K562 (cell line): Measurements from ENCODE around the gene EMILIN3. TPM values are rescaled to one million over a fixed set of nuclear protein-coding genes. Genes with fewer than 3 reads are reported as not detected.

ENCODE experiments used
- ATAC-seq: fragments of 200-7000 bp; cut with Tn5 transposase; 3 replicates; pipeline ENCODE4 v1.9.1; 2020; ENCODE audit warnings: moderate library complexity
- BruUV-seq: library from RNA; stranded (reverse); fragments of 400-500 nt; replicated peaks from 2 replicates; lab custom pipeline; 2021; lab: Mats Ljungman, UMichigan
- CTCF ChIA-PET: fragments of 300-600 bp; formaldehyde crosslinking; extraction: SDS; loops from one replicate; lab custom pipeline; 2021; ENCODE audit warnings: low intra/inter-chr PET ratio; lab: Yijun Ruan, JAX
- POLR2A ChIA-PET: fragments of 300-600, 350-650 bp; sonication (Branson Sonifier 250); formaldehyde crosslinking; extraction: SDS; loops from one replicate; lab custom pipeline; 2021; ENCODE audit warnings: antibody characterized with exemption, inconsistent platforms; lab: Yijun Ruan, JAX
- DNase-seq, 4 experiments: peaks; one replicate each; pipeline versions ENCODE4 v3.0.0 to v3.0.0-alpha.2; 2011 to 2018; ENCODE audit warnings: low spot score in 3 of 4, mixed read lengths in 3 of 4; ENCODE audit errors: extremely low read depth in 1 of 4
- FAIRE-seq: peaks from 2 replicates; lab custom pipeline; 2011; peaks lifted over from hg19 to GRCh38; lab: Jason Lieb, UNC
- H2AFZ ChIP-seq: 2 replicates; pipeline ENCODE4 v1.6.0; 2011; ENCODE audit warnings: low read depth, low read length, control low read depth, inconsistent platforms
- H3K27ac ChIP-seq: fragments of 200-600 bp; 3 replicates; pipeline ENCODE4 v1.8.0; 2011; ENCODE audit warnings: low read depth, mild to moderate bottlenecking, control low read depth, inconsistent platforms, low read length, moderate library complexity, mixed read lengths; ENCODE audit errors: extremely low read depth
- H3K27me3 ChIP-seq, 2 experiments: fragments of 300-600 bp in 1 of 2; 2 replicates in 1 of 2; 3 replicates in 1 of 2; pipeline versions ENCODE4 v1.6.0 to v1.8.0; 2011; ENCODE audit warnings: inconsistent platforms in 2 of 2, low read length in 2 of 2, mild to moderate bottlenecking in 1 of 2, mixed read lengths in 1 of 2, moderate library complexity in 1 of 2; ENCODE audit not compliant: control insufficient read depth in 2 of 2, insufficient read depth in 2 of 2
- H3K36me3 ChIP-seq: fragments of 300-600 bp; 3 replicates; pipeline ENCODE4 v1.8.0; 2011; ENCODE audit warnings: mild to moderate bottlenecking, low read length, inconsistent platforms; ENCODE audit not compliant: control insufficient read depth, insufficient read depth
- H3K4me1 ChIP-seq, 2 experiments: fragments of 200-600 bp in 1 of 2; replicated peaks in 1 of 2; 2 replicates in 1 of 2; 3 replicates in 1 of 2; pipeline versions ENCODE4 v1.5.1 to v1.8.0; 2011; ENCODE audit warnings: inconsistent platforms in 2 of 2, low read length in 2 of 2, mild to moderate bottlenecking in 1 of 2, mixed read lengths in 1 of 2, moderate library complexity in 1 of 2; ENCODE audit not compliant: control insufficient read depth in 2 of 2, insufficient read depth in 2 of 2
- H3K4me2 ChIP-seq: 2 replicates; pipeline ENCODE4 v1.6.1; 2011; ENCODE audit warnings: low read length, control low read depth, inconsistent platforms, mixed read lengths; ENCODE audit not compliant: insufficient read depth
- H3K4me3 ChIP-seq: fragments of 200-600 bp; sonication (generic), shearing (Covaris generic); 2 replicates; pipeline ENCODE4 v1.5.1; 2016; ENCODE audit warnings: control low read depth, inconsistent platforms
- H3K79me2 ChIP-seq: fragments of 200-600 bp; 3 replicates; pipeline ENCODE4 v1.8.0; 2011; ENCODE audit warnings: low read length, inconsistent platforms; ENCODE audit not compliant: control insufficient read depth, insufficient read depth
- H3K9ac ChIP-seq, 2 experiments: 2 replicates each; pipeline versions ENCODE4 v1.6.0 to v1.6.1; 2011; ENCODE audit warnings: low read depth in 2 of 2, low read length in 2 of 2, control low read depth in 1 of 2, inconsistent platforms in 1 of 2, mild to moderate bottlenecking in 1 of 2, mixed read lengths in 1 of 2; ENCODE audit not compliant: insufficient read depth in 1 of 2
- H3K9me1 ChIP-seq: one replicate; pipeline ENCODE4 v1.6.0; 2011; ENCODE audit warnings: inconsistent platforms, mild to moderate bottlenecking, low read length, moderate library complexity; ENCODE audit not compliant: control insufficient read depth, insufficient read depth
- H3K9me3 ChIP-seq: replicated peaks from 2 replicates; pipeline ENCODE4 v1.5.1; 2011; ENCODE audit warnings: low read depth, low read length, inconsistent platforms; ENCODE audit not compliant: control insufficient read depth, insufficient read depth
- H4K20me1 ChIP-seq: replicated peaks from 2 replicates; pipeline ENCODE4 v1.6.1; 2011; ENCODE audit warnings: low read length, inconsistent platforms, mixed read lengths; ENCODE audit not compliant: control insufficient read depth, insufficient read depth
- CHD2 ChIP-seq: IDR thresholded peaks from 2 replicates; pipeline ENCODE4 v1.6.1; 2011; ENCODE audit warnings: low read depth, low read length
- DDX20 ChIP-seq: fragments of 450-650 bp; IDR thresholded peaks from 2 replicates; pipeline ENCODE4 v1.6.1; 2016; ENCODE audit warnings: missing genetic modification characterization, low read depth, mild to moderate bottlenecking, missing compliant biosample characterization, moderate library complexity
- E2F3 ChIP-seq: fragments of 250-450 bp; sonication (Bioruptor Pico); IDR thresholded peaks from 2 replicates; pipeline ENCODE4 v1.4.0; 2020; ENCODE audit warnings: mild to moderate bottlenecking
- HIVEP1 ChIP-seq: fragments of 250-450 bp; sonication (Bioruptor Pico); IDR thresholded peaks from 2 replicates; pipeline ENCODE4 v1.4.0; 2020; ENCODE audit warnings: mild to moderate bottlenecking
- IRF1 ChIP-seq: sonication (generic); formaldehyde crosslinking; IDR thresholded peaks from 2 replicates; pipeline ENCODE4 v1.8.0; 2022; ENCODE audit warnings: missing genetic modification reagents, mild to moderate bottlenecking, borderline replicate concordance
- MIER1 ChIP-seq: fragments of 450-650 bp; IDR thresholded peaks from 2 replicates; pipeline ENCODE4 v1.6.1; 2016; ENCODE audit warnings: antibody characterized with exemption, mild to moderate bottlenecking, low read depth
- TRIM24 ChIP-seq, 2 experiments: fragments of 450-650 bp; IDR thresholded peaks; 2 replicates each; pipeline ENCODE4 v1.6.1; 2016
- UBTF ChIP-seq, 2 experiments: IDR thresholded peaks; 2 replicates each; pipeline ENCODE4 v1.6.1; 2012; ENCODE audit warnings: improper control_type of control experiment in 2 of 2, low read depth in 2 of 2, low read length in 2 of 2, borderline replicate concordance in 1 of 2
- WGBS: fragments of 100-300 bp; shearing (Covaris generic); methylation state at CpG from one replicate; pipeline ENCODE4 v1.1.6; 2016; ENCODE audit warnings: low coverage, mixed read lengths; ENCODE audit not compliant: insufficient coverage; ENCODE audit errors: missing lambda C conversion rate; 5-methylcytosine and 5-hydroxymethylcytosine counted together
- in situ Hi-C: fragments of 300-500 bp; cut with MboI; formaldehyde crosslinking; loops from 4 replicates; pipeline ENCODE4 v1.15.0; 2018; ENCODE audit warnings: inconsistent platforms, mixed read lengths
- intact Hi-C: fragments of 100-400 bp; cut with micrococcal nuclease; formaldehyde crosslinking; loops from 2 replicates; pipeline ENCODE4 v1.14.2; 2022
- polyA plus RNA-seq, 8 experiments: library from polyadenylated mRNA; depleted of rRNA in 4 of 8; stranded (reverse) in 5 of 8; unstranded in 3 of 8; fragments of >200 nt; fragmentation: Nextera tagmentation in 2 of 8; fragmentation: Illumina TruSeq in 1 of 8; extraction: Ambion mirVana in 2 of 8; extraction: Trizol in 1 of 8; gene quantifications; 2 replicates each; pipeline versions ENCODE4 v1.2.1 to v1.2.3, GENCODE V29; 2011 to 2014; ENCODE audit warnings: inconsistent platforms in 1 of 8, missing spikeins in 1 of 8
- total RNA-seq, 7 experiments: library from RNA; depleted of rRNA in 6 of 7; stranded (reverse); fragments of >200 nt in 6 of 7; fragmentation: Illumina TruSeq in 2 of 7; extraction: Trizol in 2 of 7; gene quantifications; 2 replicates each; pipeline versions ENCODE4 v1.2.1 to v1.2.3, GENCODE V29; 2011 to 2021; ENCODE audit warnings: low replicate concordance in 1 of 7
- TF ChIP-seq, protein P1 (sequence below): fragments of 450-650 bp; formaldehyde crosslinking; IDR thresholded peaks from 2 replicates; pipeline ENCODE4 v1.4.0; 2022; ENCODE audit warnings: missing genetic modification characterization
- TF ChIP-seq, protein P2 (sequence below), 2 experiments: fragments of 450-650 bp; IDR thresholded peaks; 2 replicates each; pipeline ENCODE4 v1.6.1; 2016; ENCODE audit warnings: mild to moderate bottlenecking in 2 of 2, borderline replicate concordance in 1 of 2, low read depth in 1 of 2, moderate library complexity in 1 of 2

The EMILIN3 gene
- total and polyA plus RNA-seq, 9 of the 15 experiments (the other 6 are each of a cell fraction or from before 2014, with no cell fraction given) = 0.01 to 0.07 TPM; not detected in 7

GRCh38 chr20:41331731-41332130 is 34.9 kb downstream of the EMILIN3 start:
- no peak for FAIRE-seq
- peaks cover 0 to 10% of the 10 kb centered on the region in 2 experiments; a peak in 2 of 5 replicates for H3K27me3 ChIP-seq
- no peaks in the 10 kb centered on the region for H3K36me3 ChIP-seq
- H3K4me3 ChIP-seq = no peak overlapping the region
- no peak for ATAC-seq
- H2AFZ ChIP-seq = no peak overlapping the region
- intact Hi-C loops (no loop called here), in situ Hi-C loops (no loop called here)
- no TSS peak for BruUV-seq
- no peaks in the 10 kb centered on the region for H3K79me2 ChIP-seq
- H3K9me1 ChIP-seq = no peaks in the 10 kb centered on the region
- ChIA-PET POLR2A (no interaction called here), CTCF (interaction anchor here (0.6 kb wide), 1 partner anchor 61 kb away, joined by 3 read pairs; no protein-coding TSS in a partner anchor)
- H4K20me1 ChIP-seq = no peaks in the 10 kb centered on the region
- H3K4me1 ChIP-seq = peaks cover 3 to 11% of the 10 kb centered on the region in 2 experiments; a peak in 2 of 5 replicates
- no peak for DNase-seq
- H3K9ac ChIP-seq = no peak overlapping the region
- WGBS = 17% methylated on average over 4 of the region's 4 CpGs
- no peak overlapping the region for H3K27ac ChIP-seq
- H3K9me3 ChIP-seq = no peaks in the 10 kb centered on the region
- no peak overlapping the region for H3K4me2 ChIP-seq
- TF ChIP-seq CHD2 (no peak), TRIM24 (IDR thresholded peaks at IDR 0.05) (no peak), IRF1 (CRISPR knock-in tag) (no peak), DDX20 (tag) (no peak), E2F3 (CRISPR knock-in tag) (no peak), HIVEP1 (CRISPR knock-in tag) (no peak), MIER1 (no peak), UBTF (IDR thresholded peaks at IDR 0.05; ENCODE audit: borderline replicate concordance in 1 of 2, low read depth in 2 of 2, low read length in 2 of 2) (no peak)
- TF ChIP-seq, protein P1, sequence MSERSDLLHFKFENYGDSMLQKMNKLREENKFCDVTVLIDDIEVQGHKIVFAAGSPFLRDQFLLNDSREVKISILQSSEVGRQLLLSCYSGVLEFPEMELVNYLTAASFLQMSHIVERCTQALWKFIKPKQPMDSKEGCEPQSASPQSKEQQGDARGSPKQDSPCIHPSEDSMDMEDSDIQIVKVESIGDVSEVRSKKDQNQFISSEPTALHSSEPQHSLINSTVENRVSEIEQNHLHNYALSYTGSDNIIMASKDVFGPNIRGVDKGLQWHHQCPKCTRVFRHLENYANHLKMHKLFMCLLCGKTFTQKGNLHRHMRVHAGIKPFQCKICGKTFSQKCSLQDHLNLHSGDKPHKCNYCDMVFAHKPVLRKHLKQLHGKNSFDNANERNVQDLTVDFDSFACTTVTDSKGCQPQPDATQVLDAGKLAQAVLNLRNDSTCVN (CRISPR knock-in tag) = no peak
- TF ChIP-seq, protein P2, sequence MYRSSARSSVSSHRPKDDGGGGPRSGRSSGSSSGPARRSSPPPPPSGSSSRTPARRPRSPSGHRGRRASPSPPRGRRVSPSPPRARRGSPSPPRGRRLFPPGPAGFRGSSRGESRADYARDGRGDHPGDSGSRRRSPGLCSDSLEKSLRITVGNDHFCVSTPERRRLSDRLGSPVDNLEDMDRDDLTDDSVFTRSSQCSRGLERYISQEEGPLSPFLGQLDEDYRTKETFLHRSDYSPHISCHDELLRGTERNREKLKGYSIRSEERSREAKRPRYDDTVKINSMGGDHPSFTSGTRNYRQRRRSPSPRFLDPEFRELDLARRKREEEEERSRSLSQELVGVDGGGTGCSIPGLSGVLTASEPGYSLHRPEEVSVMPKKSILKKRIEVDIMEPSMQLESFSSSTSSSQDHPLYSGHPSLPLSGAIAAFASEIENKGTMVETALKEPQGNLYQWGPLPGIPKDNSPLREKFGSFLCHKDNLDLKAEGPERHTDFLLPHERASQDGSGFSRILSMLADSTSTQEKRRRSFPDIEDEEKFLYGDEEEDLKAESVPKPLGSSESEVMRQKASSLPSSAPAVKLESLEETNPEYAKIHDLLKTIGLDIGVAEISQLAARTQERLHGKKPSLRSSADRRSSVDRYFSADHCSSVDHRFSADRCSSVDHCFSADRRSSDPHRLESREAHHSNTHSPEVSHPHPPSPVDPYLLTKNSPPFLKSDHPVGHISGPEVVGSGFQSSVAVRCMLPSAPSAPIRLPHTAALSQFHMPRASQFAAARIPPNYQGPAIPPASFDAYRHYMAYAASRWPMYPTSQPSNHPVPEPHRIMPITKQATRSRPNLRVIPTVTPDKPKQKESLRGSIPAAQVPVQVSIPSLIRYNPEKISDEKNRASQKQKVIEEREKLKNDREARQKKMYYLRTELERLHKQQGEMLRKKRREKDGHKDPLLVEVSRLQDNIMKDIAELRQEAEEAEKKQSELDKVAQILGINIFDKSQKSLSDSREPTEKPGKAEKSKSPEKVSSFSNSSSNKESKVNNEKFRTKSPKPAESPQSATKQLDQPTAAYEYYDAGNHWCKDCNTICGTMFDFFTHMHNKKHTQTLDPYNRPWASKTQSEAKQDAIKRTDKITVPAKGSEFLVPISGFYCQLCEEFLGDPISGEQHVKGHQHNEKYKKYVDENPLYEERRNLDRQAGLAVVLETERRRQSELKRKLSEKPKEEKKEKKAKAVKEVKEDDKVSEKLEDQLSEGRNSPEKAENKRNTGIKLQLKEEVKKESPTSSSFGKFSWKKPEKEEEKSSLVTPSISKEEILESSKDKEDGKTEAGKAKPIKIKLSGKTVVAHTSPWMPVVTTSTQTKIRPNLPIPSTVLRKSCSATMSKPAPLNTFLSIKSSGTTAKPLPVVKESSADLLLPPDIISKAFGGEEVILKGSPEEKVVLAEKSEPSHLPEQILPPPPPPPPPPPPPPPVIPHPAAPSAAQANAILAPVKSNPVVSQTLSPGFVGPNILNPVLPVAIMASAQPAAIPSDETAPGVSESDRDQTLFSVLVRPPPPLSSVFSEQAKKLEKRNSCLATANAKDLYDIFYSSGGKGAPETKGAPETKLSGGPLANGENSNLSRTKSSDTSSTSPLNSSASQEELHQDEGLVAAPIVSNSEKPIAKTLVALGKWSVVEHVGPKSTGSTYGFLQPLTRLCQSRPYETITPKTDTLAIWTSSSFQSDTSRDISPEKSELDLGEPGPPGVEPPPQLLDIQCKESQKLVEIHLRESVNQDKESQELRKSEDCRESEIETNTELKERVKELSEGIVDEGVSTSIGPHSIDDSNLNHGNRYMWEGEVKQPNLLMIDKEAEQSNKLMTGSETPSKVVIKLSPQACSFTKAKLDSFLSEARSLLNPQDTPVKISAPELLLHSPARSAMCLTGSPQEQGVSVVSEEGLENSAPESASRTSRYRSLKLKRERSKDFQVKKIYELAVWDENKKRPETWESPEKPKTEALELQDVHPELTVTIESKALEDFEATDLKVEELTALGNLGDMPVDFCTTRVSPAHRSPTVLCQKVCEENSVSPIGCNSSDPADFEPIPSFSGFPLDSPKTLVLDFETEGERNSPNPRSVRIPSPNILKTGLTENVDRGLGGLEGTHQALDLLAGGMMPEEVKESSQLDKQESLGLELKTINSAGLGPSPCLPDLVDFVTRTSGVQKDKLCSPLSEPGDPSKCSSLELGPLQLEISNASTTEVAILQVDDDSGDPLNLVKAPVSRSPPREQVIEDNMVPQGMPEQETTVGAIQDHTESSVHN (IDR thresholded peaks at IDR 0.05; ENCODE audit: borderline replicate concordance in 1 of 2, low read depth in 1 of 2) = no peak
